Measurements from ENCODE around the gene PLAC9.

PLAC9 gene

GRCh38 chr10:80161321-80162083 is 29.0 kb downstream of the PLAC9 start:
- no peak for DNase-seq

GRCh38 chr10:80163741-80164341 is 31.3 kb downstream of the PLAC9 start:
- no peak for DNase-seq

DNA sequence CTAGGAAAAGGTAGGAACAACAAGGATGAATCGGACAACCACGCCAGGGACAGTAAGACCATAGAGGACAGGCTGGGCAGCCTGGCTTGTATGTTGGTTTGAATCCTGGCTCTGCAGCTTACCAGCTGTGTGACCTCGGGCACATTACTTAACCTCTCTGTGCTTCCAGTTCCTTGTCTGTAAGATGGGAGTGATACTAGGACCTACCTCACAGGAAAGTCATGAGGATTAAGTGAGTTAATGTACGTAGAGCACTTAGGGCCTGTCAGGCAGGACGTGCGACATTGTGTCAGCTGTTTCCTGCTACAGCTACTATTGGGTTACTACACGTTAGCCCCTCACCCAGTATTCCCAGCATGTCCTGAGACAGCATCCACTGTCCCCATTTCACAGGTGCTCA is 32.1 kb downstream of the PLAC9 start:
- DNase-seq = no peak

- DNase-seq = no peak
These were observed 32.6 kb downstream of the PLAC9 start for GRCh38 chr10:80165173-80165572.

- no peak for DNase-seq
These were observed 34.3 kb downstream of the PLAC9 start for GRCh38 chr10:80166581-80167470.

- no peak for DNase-seq
These were observed 35.1 kb downstream of the PLAC9 start for GRCh38 chr10:80167471-80168161.

DNA sequence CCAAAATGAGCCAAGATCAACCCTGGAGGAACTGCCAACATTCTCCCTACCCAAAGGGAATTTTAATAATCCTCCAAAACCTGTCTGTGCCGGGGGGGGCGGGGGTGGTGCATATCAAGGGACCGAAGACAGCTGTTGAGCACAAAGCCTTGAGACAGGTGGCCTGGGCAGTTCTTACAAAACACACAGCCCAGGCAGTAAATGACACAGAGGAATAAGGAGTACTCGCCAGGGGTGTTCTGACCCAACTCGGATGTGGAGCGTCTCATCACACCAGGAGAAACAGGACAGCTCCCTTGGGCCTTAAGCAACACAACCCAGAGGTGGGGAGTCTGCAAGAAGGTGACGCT is 35.6 kb downstream of the PLAC9 start:
- no peak for DNase-seq

DNA sequence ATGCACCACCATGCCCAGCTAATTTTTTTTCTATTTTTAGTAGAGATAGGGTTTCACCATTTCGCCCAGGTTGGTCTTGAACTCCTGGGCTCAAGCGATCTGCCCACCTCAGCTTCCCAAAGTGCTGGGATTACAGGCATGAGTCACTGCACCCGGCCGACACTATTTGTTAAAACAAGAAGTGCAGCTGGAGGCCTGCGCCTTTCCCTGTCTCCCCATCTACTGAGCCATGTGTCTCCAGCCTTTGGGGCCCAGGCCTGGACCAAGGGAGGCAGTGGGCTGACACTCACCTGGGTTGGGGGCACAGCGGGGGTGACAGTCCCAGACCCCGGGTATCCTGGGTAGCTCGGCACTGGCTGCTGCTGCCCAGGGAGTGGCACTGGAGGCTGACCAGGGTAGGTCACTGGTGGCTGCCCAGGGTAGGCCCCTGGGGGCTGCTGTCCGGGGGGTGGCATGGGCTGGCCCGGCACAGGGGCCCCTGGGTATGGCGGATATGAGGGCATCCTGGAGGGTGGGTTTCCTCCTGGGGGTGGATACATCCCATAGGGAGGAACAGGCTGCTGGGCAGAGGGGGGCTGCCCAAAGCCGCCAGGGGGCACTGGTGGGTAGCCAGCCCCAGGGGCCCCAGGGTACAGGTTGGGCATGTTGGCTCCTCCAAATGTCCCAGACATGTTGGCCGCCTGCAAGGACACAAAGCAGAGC is 36.3 kb downstream of the PLAC9 start:
- DNase-seq = no peak

DNA sequence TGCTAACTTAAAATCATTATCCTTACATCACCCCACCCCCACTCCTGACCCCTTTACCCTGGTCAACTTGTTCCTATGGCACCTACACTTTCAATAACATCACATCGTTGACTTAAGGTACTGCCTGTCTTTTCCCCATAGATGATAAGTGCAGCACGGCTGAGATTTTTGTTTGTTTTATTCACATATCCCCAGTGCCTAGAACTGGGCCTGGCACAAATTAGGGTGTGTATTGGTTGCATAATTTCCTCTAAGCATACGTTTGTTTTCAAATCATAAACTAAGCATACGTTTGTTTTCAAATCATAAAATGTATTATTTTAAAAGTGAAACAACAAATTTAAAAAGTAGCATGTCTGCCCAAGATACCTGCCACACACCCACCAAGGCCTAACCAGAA is 37.5 kb downstream of the PLAC9 start:
- DNase-seq = no peak

GRCh38 chr10:80170641-80171040 is 38.1 kb downstream of the PLAC9 start:
- no peak for DNase-seq

- no peak for DNase-seq
These were observed 38.7 kb downstream of the PLAC9 start for GRCh38 chr10:80171248-80171660.

- DNase-seq = no peak
These were observed 40.4 kb downstream of the PLAC9 start for GRCh38 chr10:80172896-80173295.

DNA sequence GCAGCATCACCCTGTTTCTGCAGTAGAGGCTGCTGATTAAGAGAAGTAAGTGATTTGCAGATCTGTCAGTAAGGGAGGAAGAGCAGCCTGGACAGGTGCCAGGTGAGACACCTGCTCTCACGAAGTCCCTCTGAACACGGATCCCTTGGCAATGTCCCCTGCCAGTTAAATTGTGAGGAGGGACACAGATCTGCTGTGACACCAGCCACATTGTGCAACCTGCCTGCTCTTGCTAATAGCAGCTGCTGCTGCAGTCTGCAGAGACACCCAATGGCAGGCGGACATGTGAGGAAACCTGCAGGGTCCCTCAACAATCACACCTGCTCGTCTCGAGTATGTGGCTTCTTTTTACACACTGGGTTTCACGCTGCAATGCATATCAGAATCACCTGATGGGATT is 40.9 kb downstream of the PLAC9 start:
- peak; percentile 10 for DNase-seq

GRCh38 chr10:80174641-80175395 is 42.3 kb downstream of the PLAC9 start:
- no peak for DNase-seq

DNA sequence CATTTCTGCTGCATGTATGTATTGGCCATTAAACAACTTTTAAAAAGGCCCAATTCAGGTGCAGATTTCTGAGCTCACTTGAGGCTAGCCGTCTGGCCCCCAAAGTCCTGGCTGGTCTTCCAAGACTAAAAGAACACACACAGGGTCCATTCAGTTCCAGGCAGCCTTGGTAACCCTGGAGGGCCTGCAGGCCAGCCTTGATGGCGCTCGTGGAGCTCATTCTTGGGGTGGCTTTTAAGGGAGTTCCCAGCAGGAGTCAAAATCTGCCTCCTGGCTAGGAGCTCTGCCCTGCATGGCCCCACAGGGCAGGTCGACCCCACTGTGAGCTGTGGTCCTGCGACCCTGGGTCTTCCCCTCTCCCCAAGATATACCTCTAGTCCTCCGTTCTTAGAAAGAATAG is 44.0 kb downstream of the PLAC9 start:
- DNase-seq = no peak

- DNase-seq = no peak
These were observed 45.5 kb downstream of the PLAC9 start for GRCh38 chr10:80177781-80178636.

- DNase-seq = no peak
These were observed 50.5 kb downstream of the PLAC9 start for GRCh38 chr10:80182986-80183385.

GRCh38 chr10:80183436-80183835 is 50.9 kb downstream of the PLAC9 start:
- no peak for DNase-seq

GRCh38 chr10:80184291-80184690 is 51.8 kb downstream of the PLAC9 start:
- DNase-seq = no peak

- no peak for DNase-seq
These were observed 53.2 kb downstream of the PLAC9 start for GRCh38 chr10:80185578-80186299.

Measured in NCI-H1092 treated with DMSO at 0.1 percent for 48 hours (cell line).